ENCODE measurements around the gene CMTM6.

Gene CMTM6

GRCh38 chr3:32436816-32437189 is 65.8 kb downstream of the CMTM6 start:
- ChIA-PET POLR2A (no interaction called here), CTCF (no interaction called here)
- Histone ChIP-seq H3K4me3 (ENCODE audit: low read depth, low read length) (no peak overlapping the region), H3K27ac (ENCODE audit: extremely low read depth, low read depth, low read length) (no peak overlapping the region), H3K9me3 (ENCODE audit: control insufficient read depth, insufficient read depth, low read depth, low read length) (no peaks in the 10 kb centered on the region), H3K4me1 (ENCODE audit: control insufficient read depth, insufficient read depth, low read length) (no peaks in the 10 kb centered on the region), H3K36me3 (ENCODE audit: control insufficient read depth in 2 of 2, insufficient read depth in 1 of 2, low read length in 2 of 2) (peaks cover 0 to 2% of the 10 kb centered on the region in 2 experiments; a peak in 1 of 3 replicates)
- TF ChIP-seq ZNF18 (tag by site-specific recombination; IDR thresholded peaks at IDR 0.05) (no peak), ZNF488 (tag by site-specific recombination; IDR thresholded peaks at IDR 0.05) (no peak), ZNF658 (tag by site-specific recombination; IDR thresholded peaks at IDR 0.05) (no peak), ZNF112 (tag by site-specific recombination; IDR thresholded peaks at IDR 0.05) (no peak), YY2 (tag by site-specific recombination; IDR thresholded peaks at IDR 0.05) (no peak), ZFP3 (tag by site-specific recombination; IDR thresholded peaks at IDR 0.05; ENCODE audit: low read depth) (no peak), ZNF148 (tag by site-specific recombination; IDR thresholded peaks at IDR 0.05; ENCODE audit: borderline replicate concordance) (no peak), ZBTB21 (tag by site-specific recombination; IDR thresholded peaks at IDR 0.05) (no peak), ZNF146 (tag by site-specific recombination; IDR thresholded peaks at IDR 0.05) (no peak), MZF1 (tag by site-specific recombination; IDR thresholded peaks at IDR 0.05; ENCODE audit: borderline replicate concordance) (no peak), ZNF10 (tag by site-specific recombination; IDR thresholded peaks at IDR 0.05) (no peak), CTCF (tag by site-specific recombination; IDR thresholded peaks at IDR 0.05) (no peak)

GRCh38 chr3:32435911-32436815 is 66.5 kb downstream of the CMTM6 start:
- H3K9me3 ChIP-seq (ENCODE audit: control insufficient read depth, insufficient read depth, low read depth, low read length), result no peaks in the 10 kb centered on the region
- no peaks in the 10 kb centered on the region for H3K4me1 ChIP-seq (ENCODE audit: control insufficient read depth, insufficient read depth, low read length)
- no peak for TF ChIP-seq ZBTB26 (tag by site-specific recombination; optimal IDR thresholded peaks at IDR 0.05)
- H3K36me3 ChIP-seq (ENCODE audit: control insufficient read depth in 2 of 2, insufficient read depth in 1 of 2, low read length in 2 of 2), result no peaks in the 10 kb centered on the region
- no peak overlapping the region for H3K4me3 ChIP-seq (ENCODE audit: low read depth, low read length)
- POLR2A ChIA-PET, result no interaction called here
- no peak overlapping the region for H3K27ac ChIP-seq (ENCODE audit: extremely low read depth, low read depth, low read length)
- CTCF ChIA-PET, result no interaction called here

All from HEK293 (cell line).